Measurements from ENCODE around the gene PRELID1. TPM values are rescaled to one million over a fixed set of nuclear protein-coding genes. Genes with fewer than 3 reads are reported as not detected.
"Not testable (repeated sequence)": the region's sequence is repeated elsewhere in the genome, so short reads cannot be mapped to it uniquely, and the experiment has no call there.

Gene PRELID1
- total RNA-seq (2021; ENCODE audit: unreplicated experiment) (275 TPM), Bru-seq, nascent RNA (percentile 94 among the genes with signal in this experiment), BruChase-seq, experiment 1, labeled RNA remaining after a 2-hour chase (percentile 95 among the genes with signal in this experiment), BruChase-seq, experiment 2, labeled RNA remaining after a 6-hour chase (percentile 98 among the genes with signal in this experiment)
- polyA plus RNA-seq (2012; ENCODE audit: insufficient read length), result 354 TPM
- long read RNA-seq, transcript PRELID1-201 (5 exons, 1,261 nt), result major isoform, 501 of 541 reads
- long read RNA-seq, partial matches to known transcripts, result 22 of 541 reads
- long read RNA-seq, other reads (novel, unspliced or antisense), result 16 of 541 reads

GRCh38 chr5:177303121-177303924 is at the start of gene PRELID1, which contains the start of gene RAB24:
PRELID1 (plus strand) TSS chr5:177303799; CDS start chr5:177303986, 187 bp downstream.
RAB24 (minus strand) TSS chr5:177303719; CDS start chr5:177303288, 431 bp downstream.
- ChIA-PET CTCF (interaction anchor here (0.6 kb wide), 1 partner anchor 112 kb away, joined by 12 read pairs; no protein-coding TSS in a partner anchor), POLR2A (interaction anchor here (0.6 kb wide), 1 partner anchor 250 kb away, joined by 5 read pairs; no protein-coding TSS in a partner anchor)
- DNase-seq (ENCODE audit: low read depth, low spot score), result no peak
- in situ Hi-C loops (cut with HindIII; ENCODE audit: low pct_unique_long_range_greater_than_20kb, low sequenced_read_pairs), result no loop called here
- TF ChIP-seq CTCF (IDR thresholded peaks at IDR 0.05), result peak; percentile 63
- TF ChIP-seq TCF7L2 (IDR thresholded peaks at IDR 0.05; ENCODE audit: low read depth, low read length), result no peak
- no peak for TF ChIP-seq REST (IDR thresholded peaks at IDR 0.05; ENCODE audit: insufficient read depth in 1 of 2, low read depth in 2 of 2, low read length in 1 of 2)
- peak; percentile 55; the same call in 1 of the 2 replicates for TF ChIP-seq POLR2AphosphoS5 (IDR thresholded peaks at IDR 0.05; ENCODE audit: low read depth, low read length)
- TF ChIP-seq SIN3A (IDR thresholded peaks at IDR 0.05; ENCODE audit: borderline replicate concordance, insufficient read depth, low read depth, low read length), result peak; percentile 69; the same call in 1 of the 2 replicates
- Histone ChIP-seq H3K36me3 (ENCODE audit: control insufficient read depth, insufficient read depth, low read length) (no peaks in the 10 kb centered on the region; the same call in none of the 2 replicates), H3K4me1 (ENCODE audit: control insufficient read depth, insufficient read depth, low read length) (peaks cover 34% of the 10 kb centered on the region), H3K27ac (ENCODE audit: low read length) (peak within 1 kb of the TSS; percentile 94), H3K27me3 (ENCODE audit: control insufficient read depth, insufficient read depth, low read length) (no peaks in the 10 kb centered on the region), H3K4me3 (ENCODE audit: low read depth in 2 of 2, low read length in 2 of 2) (peak within 1 kb of the TSS; percentile 81 to 97), H3K9me3 (ENCODE audit: control insufficient read depth, insufficient read depth, low read depth, low read length) (no peaks in the 10 kb centered on the region)
- intact Hi-C loops (cut with micrococcal nuclease; ENCODE audit: unreplicated experiment), result loop anchor here (5.0 kb wide), 1 partner anchor 191 kb away; no protein-coding TSS in a partner anchor
- peak; percentile 77 for ATAC-seq
- TSS peak; percentile 84 for BruUV-seq (replicated peaks)

GRCh38 chr5:177256296-177256695 is 47.3 kb upstream of the PRELID1 start:
- in situ Hi-C loops (cut with HindIII; ENCODE audit: low pct_unique_long_range_greater_than_20kb, low sequenced_read_pairs), result no loop called here
- intact Hi-C loops (cut with micrococcal nuclease; ENCODE audit: unreplicated experiment), result no loop called here
- Histone ChIP-seq H3K27me3 (ENCODE audit: control insufficient read depth, insufficient read depth, low read length) (no peaks in the 10 kb centered on the region), H3K27ac (ENCODE audit: low read length) (no peak overlapping the region), H3K4me1 (ENCODE audit: control insufficient read depth, insufficient read depth, low read length) (no peaks in the 10 kb centered on the region), H3K4me3 (ENCODE audit: low read depth in 2 of 2, low read length in 2 of 2) (no peak overlapping the region), H3K9me3 (ENCODE audit: control insufficient read depth, insufficient read depth, low read depth, low read length) (no peaks in the 10 kb centered on the region), H3K36me3 (ENCODE audit: control insufficient read depth, insufficient read depth, low read length) (no peaks in the 10 kb centered on the region; the same call in 1 of the 2 replicates)
- ChIA-PET CTCF (no interaction called here), POLR2A (no interaction called here)
- ATAC-seq (no peak), DNase-seq (ENCODE audit: low read depth, low spot score) (no peak)
- TF ChIP-seq TCF7L2 (IDR thresholded peaks at IDR 0.05; ENCODE audit: low read depth, low read length), result no peak
- no peak for TF ChIP-seq REST (IDR thresholded peaks at IDR 0.05; ENCODE audit: insufficient read depth in 1 of 2, low read depth in 2 of 2, low read length in 1 of 2)
- no peak for TF ChIP-seq CTCF (IDR thresholded peaks at IDR 0.05)
- TF ChIP-seq SIN3A (IDR thresholded peaks at IDR 0.05; ENCODE audit: borderline replicate concordance, insufficient read depth, low read depth, low read length), result no peak
- TF ChIP-seq POLR2AphosphoS5 (IDR thresholded peaks at IDR 0.05; ENCODE audit: low read depth, low read length), result no peak
- BruUV-seq (replicated peaks), result no TSS peak

GRCh38 chr5:177258711-177259110 is 44.9 kb upstream of the PRELID1 start:
- BruUV-seq (replicated peaks); H3K36me3 ChIP-seq (ENCODE audit: control insufficient read depth, insufficient read depth, low read length); POLR2A ChIA-PET; H3K4me1 ChIP-seq (ENCODE audit: control insufficient read depth, insufficient read depth, low read length); DNase-seq (ENCODE audit: low read depth, low spot score); CTCF ChIA-PET; ATAC-seq; intact Hi-C loops (cut with micrococcal nuclease; ENCODE audit: unreplicated experiment); H3K27ac ChIP-seq (ENCODE audit: low read length); H3K27me3 ChIP-seq (ENCODE audit: control insufficient read depth, insufficient read depth, low read length); H3K9me3 ChIP-seq (ENCODE audit: control insufficient read depth, insufficient read depth, low read depth, low read length); in situ Hi-C loops (cut with HindIII; ENCODE audit: low pct_unique_long_range_greater_than_20kb, low sequenced_read_pairs); H3K4me3 ChIP-seq (ENCODE audit: low read depth in 2 of 2, low read length in 2 of 2): not testable (repeated sequence)

Data from Panc1 (cell line).